GM12892 (cell line): ENCODE results near the gene TRAPPC4.

Source experiments
- POLR2A ChIP-seq: IDR thresholded peaks from 2 replicates; pipeline ENCODE4 v1.6.1; 2011; ENCODE audit warnings: low read depth, low read length, control low read depth
- POLR2AphosphoS5 ChIP-seq: IDR thresholded peaks from 2 replicates; pipeline ENCODE4 v1.6.1; 2011; ENCODE audit warnings: low read depth, low read length, control low read depth
- TAF1 ChIP-seq: IDR thresholded peaks from 2 replicates; pipeline ENCODE4 v1.6.1; 2011; ENCODE audit warnings: low read depth, mild to moderate bottlenecking, control low read depth, low read length, borderline replicate concordance

- TF ChIP-seq TAF1 (no peak), POLR2A (no peak), POLR2AphosphoS5 (no peak)
Measured at GRCh38 chr11:119025978-119026766, 7.6 kb downstream of the TRAPPC4 start.
